Skeletal muscle tissue (tissue), 4 donors: Measurements from ENCODE around the gene KIFC3. TPM values are rescaled to one million over a fixed set of nuclear protein-coding genes. Genes with fewer than 3 reads are reported as not detected.
"Not testable (repeated sequence)": the region's sequence is repeated elsewhere in the genome, so short reads cannot be mapped to it uniquely, and the experiment has no call there.

ENCODE experiments used
- H3K27ac ChIP-seq: one replicate; pipeline ENCODE4 v1.7.0; 2013; ENCODE audit warnings: mild to moderate bottlenecking, low read depth, low read length, inconsistent platforms
- H3K27me3 ChIP-seq, 3 donors: one replicate each; pipeline ENCODE4 v1.7.0; 2013; ENCODE audit warnings: low read length in 3 of 3; ENCODE audit not compliant: control insufficient read depth in 3 of 3, insufficient read depth in 3 of 3
- H3K36me3 ChIP-seq, 3 donors: one replicate each; pipeline ENCODE4 v1.7.0; 2013; ENCODE audit warnings: low read length in 3 of 3; ENCODE audit not compliant: control insufficient read depth in 3 of 3, insufficient read depth in 3 of 3
- H3K4me1 ChIP-seq, 3 donors: one replicate each; pipeline ENCODE4 v1.7.0; 2013; ENCODE audit warnings: low read length in 3 of 3, mild to moderate bottlenecking in 3 of 3; ENCODE audit not compliant: control insufficient read depth in 3 of 3, insufficient read depth in 3 of 3
- H3K4me3 ChIP-seq, 3 donors: one replicate each; pipeline ENCODE4 v1.7.0; 2013; ENCODE audit warnings: low read length in 3 of 3
- H3K9ac ChIP-seq, 3 donors: one replicate each; pipeline ENCODE4 v1.7.0; 2013; ENCODE audit warnings: low read length in 3 of 3, mild to moderate bottlenecking in 3 of 3, moderate library complexity in 2 of 3, low read depth in 1 of 3
- H3K9me3 ChIP-seq, 3 donors: one replicate each; pipeline ENCODE4 v1.7.0; 2013; ENCODE audit warnings: low read length in 3 of 3; ENCODE audit not compliant: control insufficient read depth in 3 of 3
- total RNA-seq: library from RNA; depleted of rRNA; stranded (reverse); fragments of >200 nt; gene quantifications from one replicate; pipeline ENCODE4 v1.2.3, GENCODE V29; 2014
- donor health status: Osteomylitis.

KIFC3 gene
- total RNA-seq, 1 donor from 2014 or later: 9.9 TPM

DNA sequence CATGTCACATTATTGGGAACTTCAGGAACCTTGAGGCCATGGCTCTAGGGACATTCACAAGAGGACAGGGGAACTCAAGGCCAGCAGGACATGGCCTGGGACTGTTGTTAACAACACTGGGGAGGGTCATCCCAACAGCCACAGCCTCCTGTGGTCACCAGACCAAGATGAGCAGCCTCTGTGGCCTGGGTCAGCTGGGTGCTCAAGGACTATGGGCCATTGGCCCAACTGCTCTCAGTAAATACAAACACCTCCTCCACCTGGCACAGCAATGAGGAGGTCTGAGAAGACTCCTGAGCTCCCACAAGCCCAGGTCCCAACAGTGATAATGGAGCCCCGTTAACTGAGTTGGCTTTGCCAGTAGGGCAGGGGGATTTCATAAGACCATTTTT lies 20.9 kb downstream of the KIFC3 start:
- Histone ChIP-seq H3K9me3 (no peaks in the 10 kb centered on the region), H3K27me3 (no peaks in the 10 kb centered on the region), H3K4me3 (no peak overlapping the region), H3K9ac (no peak overlapping the region), H3K4me1 (peaks cover 0 to 5% (median 4%) of the 10 kb centered on the region in 3 donors), H3K27ac (no peak overlapping the region), H3K36me3 (peaks cover 0 to 4% (median 3%) of the 10 kb centered on the region in 3 donors)

DNA sequence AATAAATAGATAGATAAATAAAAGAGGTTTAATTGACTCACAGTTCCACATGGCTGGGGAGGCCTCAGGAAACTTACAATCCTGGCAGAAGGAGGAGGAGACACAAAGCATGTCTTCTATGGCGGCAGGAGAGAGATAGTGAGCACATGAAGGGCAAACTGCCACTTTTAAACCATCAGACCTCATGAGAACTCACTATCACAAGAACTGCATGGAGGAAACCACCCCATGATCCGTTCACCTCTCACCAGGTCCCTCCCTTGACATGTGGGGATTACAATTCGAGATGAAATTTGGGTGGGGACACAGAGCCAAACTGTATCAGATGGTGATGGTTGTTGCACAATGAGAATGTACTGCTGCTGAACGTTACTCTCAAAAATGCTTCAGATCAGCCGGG lies 22.5 kb downstream of the KIFC3 start:
- not testable (repeated sequence) for H3K9me3 ChIP-seq, H3K36me3 ChIP-seq

DNA sequence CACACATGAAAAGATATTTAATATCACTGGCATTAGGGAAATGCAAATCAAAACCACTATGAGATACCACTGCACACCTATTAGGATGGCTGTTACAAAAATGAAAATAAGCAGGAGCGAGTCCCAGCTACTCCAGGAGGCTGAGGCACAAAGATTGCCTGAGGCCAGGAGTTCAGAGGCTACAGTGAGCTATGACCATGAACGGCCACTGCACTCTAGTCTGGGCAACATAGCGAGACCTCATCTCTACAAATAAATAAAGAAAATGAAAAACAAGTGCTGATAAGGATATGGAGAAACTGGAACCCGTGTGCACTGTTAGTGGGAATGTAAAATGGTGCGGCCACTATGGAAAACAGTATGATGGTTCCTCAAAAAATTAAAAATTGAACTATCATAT lies 23.6 kb downstream of the KIFC3 start:
- Histone ChIP-seq H3K27ac (no peak overlapping the region), H3K36me3 (peaks cover 0 to 5% (median 2%) of the 10 kb centered on the region in 3 donors), H3K4me3 (no peak overlapping the region), H3K9ac (no peak overlapping the region), H3K9me3 (no peaks in the 10 kb centered on the region), H3K27me3 (no peaks in the 10 kb centered on the region), H3K4me1 (peaks cover 0 to 7% (median 2%) of the 10 kb centered on the region in 3 donors)

More for the DNA sequence above, 22.5 kb downstream of the KIFC3 start:
- not testable (repeated sequence) for H3K9ac ChIP-seq, H3K4me1 ChIP-seq, H3K27me3 ChIP-seq, H3K4me3 ChIP-seq, H3K27ac ChIP-seq

DNA sequence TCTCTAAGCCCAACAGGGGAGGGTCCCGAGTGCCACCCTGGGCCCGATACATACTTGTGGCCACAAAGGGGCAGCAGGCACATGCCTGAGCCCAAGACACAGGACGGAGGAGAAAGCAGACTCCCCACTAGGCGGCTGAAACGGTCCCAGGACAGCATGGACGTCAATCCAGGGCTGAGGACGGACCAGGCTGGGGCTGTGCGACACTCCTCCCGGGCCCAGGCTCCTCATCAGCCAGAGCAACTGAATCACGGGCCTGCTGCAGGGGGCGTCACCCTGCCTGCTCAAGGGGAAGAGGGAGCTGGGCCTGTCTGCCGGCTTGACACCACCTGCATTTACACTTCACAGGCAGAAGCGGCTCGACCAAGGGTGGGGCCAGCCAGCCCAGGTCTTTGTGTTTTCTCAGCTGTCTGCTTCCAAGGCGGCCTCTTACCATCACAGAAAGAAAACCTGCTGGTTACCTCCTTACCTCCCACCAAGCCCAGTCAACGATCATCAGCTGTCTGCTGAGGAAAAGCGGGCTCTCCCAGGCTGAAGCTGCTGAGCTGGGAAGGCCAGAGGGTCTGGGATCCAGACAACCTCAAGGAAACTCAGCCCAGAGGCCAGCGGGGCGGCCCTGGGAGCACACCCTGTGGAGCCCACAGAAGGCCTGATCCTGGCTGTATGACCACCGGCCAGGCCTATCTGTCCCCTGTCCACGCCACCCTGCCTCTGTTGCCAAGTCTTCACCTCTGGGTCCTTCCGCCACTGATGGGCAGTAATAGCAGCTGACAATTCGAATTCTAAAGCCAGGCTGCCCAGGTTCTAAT lies 26.4 kb downstream of the KIFC3 start:
- Histone ChIP-seq H3K4me3 (peak overlapping the region in 1 of 3 donors; percentile 45), H3K27ac (no peak overlapping the region), H3K9ac (peak overlapping the region in 2 of 3 donors; percentile 5 to 50), H3K4me1 (peaks cover 0 to 7% (median 2%) of the 10 kb centered on the region in 3 donors), H3K27me3 (no peaks in the 10 kb centered on the region), H3K9me3 (no peaks in the 10 kb centered on the region), H3K36me3 (peaks cover 0 to 9% (median 8%) of the 10 kb centered on the region in 3 donors)

DNA sequence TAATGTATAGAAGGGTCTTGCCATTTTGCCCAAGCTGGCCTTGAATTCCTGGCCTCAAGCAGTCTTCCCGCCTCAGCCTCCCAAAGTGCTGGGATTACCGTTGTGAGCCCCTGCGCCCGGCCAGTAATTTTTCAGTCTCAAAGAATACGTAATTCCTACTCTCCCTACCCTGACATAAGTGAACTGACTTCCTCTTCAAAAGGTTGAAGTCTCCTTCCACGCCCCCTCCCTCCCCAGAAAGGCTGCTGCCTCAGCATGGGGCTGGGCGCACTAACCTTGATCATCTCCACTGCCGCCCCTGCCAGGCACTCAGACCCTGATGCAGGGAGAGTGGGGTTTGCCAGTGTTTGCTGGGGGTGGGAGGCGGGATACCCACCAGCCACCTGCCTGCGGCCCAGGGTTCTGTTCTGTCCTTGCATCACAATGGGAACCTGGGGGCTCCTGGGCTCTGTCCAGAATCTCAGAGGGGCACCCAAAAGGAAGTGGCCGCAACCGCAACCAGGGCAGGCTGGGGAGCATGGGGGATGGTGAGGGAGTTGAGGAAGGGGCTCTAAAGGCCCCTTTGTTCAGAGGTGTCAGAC lies 27.5 kb downstream of the KIFC3 start:
- H3K27ac ChIP-seq: no peak overlapping the region
- peaks cover 0 to 7% (median 2%) of the 10 kb centered on the region in 3 donors for H3K4me1 ChIP-seq
- H3K27me3 ChIP-seq: no peaks in the 10 kb centered on the region
- H3K9me3 ChIP-seq: no peaks in the 10 kb centered on the region
- H3K4me3 ChIP-seq: no peak overlapping the region
- H3K9ac ChIP-seq: peak overlapping the region in 1 of 3 donors; percentile 16
- H3K36me3 ChIP-seq: peaks cover 8 to 18% (median 18%) of the 10 kb centered on the region in 3 donors

DNA sequence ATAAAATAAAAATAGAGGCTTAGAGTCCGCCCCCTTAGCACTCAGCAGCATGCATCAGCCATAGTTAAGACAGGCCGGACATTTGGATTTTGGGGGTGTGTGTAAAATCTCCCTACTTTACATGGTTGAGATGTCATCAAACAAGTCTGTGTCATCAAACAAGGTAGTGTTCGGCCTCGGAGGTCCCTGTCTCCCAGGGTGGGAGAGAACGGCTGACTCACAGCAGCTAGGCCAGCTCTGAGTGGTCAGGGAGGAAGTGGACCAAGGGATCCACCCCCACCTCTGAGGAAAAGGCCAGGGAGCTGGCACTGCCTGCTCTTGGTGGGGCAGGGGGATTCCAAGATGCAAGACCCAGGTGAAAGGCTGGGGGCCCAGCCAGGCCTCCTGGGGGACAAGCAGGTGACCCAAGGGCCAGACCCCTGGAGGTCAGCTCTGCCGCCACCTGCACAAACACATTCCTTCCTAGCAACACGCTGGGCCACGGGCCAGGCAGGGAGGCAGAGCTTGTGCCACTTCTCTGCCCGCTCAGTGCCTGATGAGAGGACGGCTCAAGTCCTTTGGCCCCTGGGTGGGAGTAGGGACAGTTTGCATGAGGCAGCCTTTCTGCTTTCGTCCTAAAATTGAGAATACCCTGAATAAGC lies 28.5 kb downstream of the KIFC3 start:
- H3K4me1 ChIP-seq: peaks cover 0 to 7% (median 2%) of the 10 kb centered on the region in 3 donors
- no peak overlapping the region for H3K4me3 ChIP-seq
- H3K27me3 ChIP-seq: no peaks in the 10 kb centered on the region
- H3K27ac ChIP-seq: no peak overlapping the region
- H3K36me3 ChIP-seq: peaks cover 10 to 22% (median 20%) of the 10 kb centered on the region in 3 donors
- H3K9ac ChIP-seq: no peak overlapping the region
- H3K9me3 ChIP-seq: no peaks in the 10 kb centered on the region

DNA sequence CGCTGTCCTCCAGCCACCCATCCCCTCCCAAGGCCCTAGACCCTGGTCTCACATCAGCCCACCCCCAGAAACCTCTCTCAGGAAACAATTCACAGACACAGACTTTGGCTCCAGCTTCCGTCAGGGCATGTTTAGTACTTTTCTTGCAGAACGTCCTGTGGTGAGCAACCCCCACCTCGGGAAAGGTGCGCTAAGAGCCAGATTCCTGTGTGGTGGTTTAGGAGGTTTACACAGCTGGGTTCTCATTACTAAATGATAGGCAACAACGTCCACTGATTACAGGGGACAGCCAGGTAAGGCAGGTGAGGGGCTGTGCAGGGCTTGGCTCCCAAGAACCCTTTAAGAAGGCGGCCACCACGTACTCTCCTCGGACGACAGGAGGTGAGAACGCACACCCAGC lies 29.3 kb downstream of the KIFC3 start:
- H3K9me3 ChIP-seq: no peaks in the 10 kb centered on the region
- no peak overlapping the region for H3K27ac ChIP-seq
- H3K4me3 ChIP-seq: no peak overlapping the region
- peaks cover 0 to 7% (median 2%) of the 10 kb centered on the region in 3 donors for H3K4me1 ChIP-seq
- no peak overlapping the region for H3K9ac ChIP-seq
- peaks cover 10 to 22% (median 20%) of the 10 kb centered on the region in 3 donors for H3K36me3 ChIP-seq
- H3K27me3 ChIP-seq: no peaks in the 10 kb centered on the region

DNA sequence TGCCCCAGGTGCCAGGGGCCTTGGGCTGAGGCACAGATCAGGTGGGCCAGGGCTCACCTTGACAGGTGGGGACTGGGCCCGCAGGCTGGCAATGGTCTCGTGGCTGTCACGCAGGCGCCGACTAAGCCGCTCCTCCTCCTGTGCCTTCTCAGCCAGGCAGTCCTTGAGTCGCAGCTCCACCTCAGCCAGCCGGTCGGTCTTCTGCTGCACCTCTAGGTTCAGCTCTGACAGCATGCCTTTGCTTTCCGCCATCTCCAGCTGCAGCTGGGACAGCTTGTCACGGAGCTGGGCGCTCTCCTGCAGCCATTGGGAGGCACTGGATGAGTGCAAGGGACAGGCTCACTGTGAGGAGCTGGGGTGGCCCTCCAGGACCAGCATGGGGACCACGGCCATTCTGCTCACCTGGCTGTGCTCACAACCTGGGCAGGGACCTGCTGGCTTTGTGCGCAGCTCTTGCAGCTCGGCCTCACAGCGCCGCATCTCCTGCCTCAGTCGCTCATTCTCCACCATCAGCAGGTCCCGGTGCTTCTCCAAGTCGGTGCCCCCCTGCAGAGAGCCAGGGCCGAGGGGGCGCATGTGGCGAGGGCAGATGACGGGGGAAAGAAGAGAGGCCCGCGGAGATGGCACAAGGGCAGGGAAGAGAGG lies 31.0 kb downstream of the KIFC3 start:
- Histone ChIP-seq H3K9me3 (no peaks in the 10 kb centered on the region), H3K27me3 (no peaks in the 10 kb centered on the region), H3K27ac (no peak overlapping the region), H3K36me3 (peaks cover 12 to 21% (median 21%) of the 10 kb centered on the region in 3 donors), H3K4me1 (peaks cover 0 to 7% (median 2%) of the 10 kb centered on the region in 3 donors), H3K4me3 (no peak overlapping the region), H3K9ac (no peak overlapping the region)

DNA sequence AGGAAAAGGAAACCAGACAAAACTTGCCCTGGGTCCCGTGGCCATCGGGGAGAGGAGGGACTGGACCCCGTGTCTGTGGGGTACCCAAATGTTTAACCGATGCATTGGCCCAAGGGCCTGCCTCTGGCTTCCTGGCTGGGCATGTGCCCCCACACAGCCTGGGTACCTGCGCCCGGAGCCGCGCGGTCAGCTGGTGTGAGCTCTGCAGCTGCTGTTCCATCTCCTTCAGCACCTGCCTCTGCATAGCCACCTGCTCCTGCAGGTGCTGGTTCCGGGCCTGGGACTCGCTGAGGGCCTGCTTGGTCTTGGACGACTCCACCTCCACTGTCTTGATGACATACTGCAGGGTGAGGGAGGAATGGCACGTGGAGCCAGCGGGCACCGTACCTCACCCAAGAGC lies 31.9 kb downstream of the KIFC3 start:
- Histone ChIP-seq H3K9me3 (no peaks in the 10 kb centered on the region), H3K4me3 (no peak overlapping the region), H3K9ac (no peak overlapping the region), H3K4me1 (peaks cover 0 to under 1% (median 0%) of the 10 kb centered on the region in 3 donors), H3K27me3 (no peaks in the 10 kb centered on the region), H3K27ac (no peak overlapping the region), H3K36me3 (peaks cover 12 to 21% (median 19%) of the 10 kb centered on the region in 3 donors)
